HG02678 (cell line): ENCODE measurements around the gene SMS.

Source experiments
- ATAC-seq: cut with Tn5 transposase; IDR thresholded peaks from one replicate; pipeline ENCODE4 v1.9.1; 2021; ENCODE audit warnings: mild to moderate bottlenecking, moderate library complexity; ENCODE audit not compliant: unreplicated experiment

SMS gene

DNA sequence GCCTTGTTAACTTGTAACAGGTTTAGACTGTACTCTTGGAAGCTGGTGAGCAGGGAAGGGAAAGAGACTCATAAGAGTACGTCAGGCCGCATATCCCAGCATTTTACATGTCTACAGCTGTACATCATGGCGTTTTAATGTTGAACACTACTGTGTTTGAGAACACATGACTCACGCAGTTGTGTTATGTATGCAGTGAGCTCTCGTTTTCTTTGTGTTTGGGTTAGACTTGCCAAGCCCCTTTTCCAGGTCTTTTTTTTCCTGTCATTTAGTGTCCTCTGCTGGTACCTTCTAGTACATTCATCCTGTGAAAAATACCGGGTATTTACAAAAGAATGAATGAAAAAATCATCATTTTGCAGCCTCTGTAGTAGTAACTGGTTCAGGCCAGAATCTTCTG is 35.3 kb downstream of the SMS start:
- ATAC-seq: no peak

DNA sequence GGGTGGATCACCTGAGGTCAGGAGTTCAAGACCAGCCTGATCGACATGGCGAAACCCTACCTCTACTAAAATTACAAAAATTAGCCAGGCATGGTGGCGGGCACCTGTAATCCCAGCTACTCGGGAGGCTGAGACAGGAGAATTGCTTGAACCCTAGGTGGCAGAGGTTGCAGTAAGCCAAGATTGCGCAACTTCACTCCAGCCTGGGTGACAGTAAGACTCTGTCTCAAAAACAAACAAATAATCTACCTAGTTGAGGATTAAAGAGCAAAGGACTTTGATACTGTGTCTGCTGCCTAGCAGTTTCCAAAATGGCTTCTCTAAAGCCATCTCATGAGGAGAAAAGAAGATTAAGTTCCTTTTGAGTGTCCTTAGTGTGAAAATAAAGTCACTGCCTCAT is 37.8 kb downstream of the SMS start:
- no peak for ATAC-seq

DNA sequence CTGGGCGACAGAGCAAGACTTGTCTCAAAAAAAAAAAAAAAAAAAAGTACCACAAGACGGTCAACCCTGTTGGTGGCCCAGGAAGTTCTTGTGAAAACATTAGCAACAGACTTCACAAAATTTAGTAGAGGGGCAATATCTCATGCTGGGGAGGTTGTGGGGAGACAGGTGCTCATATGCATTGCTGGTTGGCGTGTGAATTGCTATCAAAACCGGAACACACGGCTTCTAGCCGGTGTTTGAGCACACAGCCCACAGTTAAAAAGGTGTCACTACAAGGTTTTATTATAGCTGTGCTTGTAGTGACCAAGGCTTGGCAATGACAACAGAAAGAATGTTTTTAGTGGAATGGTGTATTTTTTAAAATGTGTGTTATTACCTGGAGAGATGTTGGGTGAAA is 41.8 kb downstream of the SMS start:
- no peak for ATAC-seq

DNA sequence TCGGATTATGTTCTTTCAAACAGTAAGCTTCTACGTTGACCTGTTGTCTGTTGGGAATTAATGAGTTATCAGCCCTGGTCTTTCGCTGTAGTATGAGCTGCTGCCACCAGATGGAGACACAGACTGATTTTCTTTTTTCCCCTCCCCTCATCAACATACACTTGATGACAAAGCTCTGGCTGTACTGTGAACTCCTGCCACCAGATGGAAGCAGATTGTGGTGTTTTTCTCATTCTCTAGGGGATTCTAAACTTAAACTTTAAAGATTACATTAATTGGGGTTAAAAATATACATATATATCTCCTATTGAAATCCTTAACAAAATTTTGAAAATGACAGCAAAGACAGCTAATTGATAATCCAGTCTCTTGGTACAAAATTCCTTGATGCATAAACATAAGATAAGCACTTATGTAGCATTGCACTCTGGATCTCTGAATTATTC is 44.8 kb downstream of the SMS start:
- peak; percentile 76 for ATAC-seq

DNA sequence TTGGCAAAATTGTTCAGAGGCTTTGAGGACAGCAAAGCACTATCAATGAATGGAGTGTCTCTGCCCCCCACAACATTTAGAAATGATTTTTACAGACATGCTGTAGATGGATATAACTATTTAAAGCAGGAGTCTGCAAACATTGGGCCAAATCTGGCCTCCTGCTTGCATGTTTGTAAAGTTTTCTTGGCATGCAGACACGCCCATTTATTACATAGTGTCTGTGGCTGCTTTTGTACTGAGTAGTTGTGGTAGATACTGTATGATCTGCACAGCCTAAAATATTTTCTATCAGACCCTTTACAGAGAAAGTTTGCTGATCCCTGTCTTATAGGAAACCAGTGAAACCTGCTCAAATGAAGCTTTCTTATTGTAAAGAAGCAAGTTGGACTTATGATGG is 46.1 kb downstream of the SMS start:
- no peak for ATAC-seq

DNA sequence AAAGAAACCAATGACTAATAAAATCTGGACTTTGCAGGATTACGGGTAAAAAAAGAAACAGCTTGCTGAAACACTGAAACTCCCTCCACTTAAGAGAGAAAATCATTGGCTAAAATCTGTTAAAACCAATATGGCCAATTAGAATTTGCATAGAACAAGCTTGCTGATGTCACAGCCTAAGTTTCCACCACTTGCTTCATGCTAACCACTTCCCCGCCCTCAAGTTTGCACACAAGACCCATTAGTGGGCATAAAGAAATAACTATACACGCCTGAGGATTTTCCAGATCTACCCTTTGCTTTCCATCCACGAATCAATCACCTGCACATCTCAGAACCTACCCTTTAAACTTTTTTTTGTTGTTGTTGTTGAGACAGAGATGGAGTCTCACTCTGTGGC is 48.9 kb downstream of the SMS start:
- ATAC-seq: peak; percentile 39

DNA sequence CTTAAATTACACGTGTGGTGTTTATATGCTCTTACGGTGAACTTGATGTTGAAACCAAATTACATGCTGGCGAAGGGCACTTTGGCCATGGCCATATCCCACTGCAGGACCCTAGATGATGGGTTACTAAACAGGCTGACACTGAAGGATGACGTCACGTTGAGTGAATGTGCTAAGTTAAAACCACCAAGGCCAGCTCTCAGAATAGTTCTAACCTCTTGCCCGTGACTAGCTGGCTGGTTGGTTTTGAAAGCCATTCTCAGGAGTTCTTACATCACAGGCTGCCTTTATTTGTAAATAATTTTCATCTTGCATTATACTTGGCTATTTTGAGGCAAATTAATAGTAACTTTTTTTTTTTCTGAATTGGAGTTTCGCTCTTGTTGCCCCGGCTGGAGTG is 50.3 kb downstream of the SMS start:
- ATAC-seq: no peak

DNA sequence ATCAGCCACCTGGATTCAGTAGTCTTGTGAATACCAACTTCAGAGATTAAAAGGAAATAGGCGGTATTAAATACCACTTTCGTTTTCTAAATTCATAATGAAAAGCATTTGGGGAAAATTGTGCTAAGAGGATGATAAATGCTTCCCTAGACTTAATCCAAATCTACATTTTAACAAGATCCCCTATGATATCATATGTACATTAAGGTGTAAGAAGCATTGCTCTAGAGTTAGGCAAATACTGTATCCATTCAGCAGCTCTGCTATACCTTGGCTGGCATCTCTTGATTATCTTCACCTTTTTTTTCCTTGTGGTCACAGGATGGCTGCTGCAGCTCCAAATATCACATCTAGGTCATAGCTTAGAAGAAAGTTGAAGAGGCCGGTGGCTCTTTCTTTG is 51.0 kb downstream of the SMS start:
- no peak for ATAC-seq

DNA sequence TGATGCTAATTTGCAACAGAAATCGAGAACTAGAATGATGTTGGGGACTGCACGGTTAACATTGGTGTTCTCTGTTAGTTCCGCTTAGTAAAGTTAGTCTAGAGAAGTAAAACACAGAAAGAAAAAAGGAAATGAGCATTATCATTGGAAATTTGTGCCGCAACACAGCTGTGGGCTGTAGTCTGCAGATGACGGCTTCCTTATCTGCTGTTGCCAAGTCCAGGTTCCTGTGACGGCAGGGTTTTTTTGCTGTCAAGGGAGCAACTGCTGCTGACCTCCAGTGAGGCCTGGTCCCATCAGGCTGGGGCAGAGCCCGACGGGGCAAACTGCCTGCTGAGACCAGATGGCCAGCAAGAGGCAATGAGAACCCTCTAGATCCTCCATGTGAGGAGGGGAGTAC is 52.8 kb downstream of the SMS start:
- ATAC-seq: peak; percentile 87

DNA sequence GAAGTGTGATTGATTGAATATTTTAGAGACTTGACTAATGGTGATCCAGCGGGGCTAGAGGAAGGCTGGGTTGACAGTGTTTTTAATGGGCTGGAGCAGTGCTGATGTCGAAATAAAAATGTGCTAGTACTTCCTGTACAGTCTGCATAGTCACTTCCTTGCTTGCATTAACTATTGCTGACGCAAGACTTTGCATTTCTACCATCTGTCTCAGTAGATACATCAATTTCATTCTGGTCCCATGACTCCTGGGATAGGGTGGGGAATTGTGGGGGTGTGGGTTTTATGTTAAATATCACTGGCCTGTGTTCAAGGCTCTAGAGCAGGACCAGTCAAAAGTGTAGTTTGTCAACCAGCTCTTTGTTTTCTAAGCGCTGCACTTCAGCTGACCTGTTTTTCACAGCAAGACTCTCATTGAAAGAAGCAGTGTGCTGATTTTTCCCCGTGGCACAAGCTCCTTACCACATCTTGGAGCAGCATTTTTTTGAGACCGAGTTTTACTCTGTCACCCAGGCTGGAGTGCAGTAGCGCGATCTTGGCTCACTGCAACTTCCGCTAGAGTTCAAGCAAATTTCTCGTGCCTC is 56.5 kb downstream of the SMS start:
- no peak for ATAC-seq

DNA sequence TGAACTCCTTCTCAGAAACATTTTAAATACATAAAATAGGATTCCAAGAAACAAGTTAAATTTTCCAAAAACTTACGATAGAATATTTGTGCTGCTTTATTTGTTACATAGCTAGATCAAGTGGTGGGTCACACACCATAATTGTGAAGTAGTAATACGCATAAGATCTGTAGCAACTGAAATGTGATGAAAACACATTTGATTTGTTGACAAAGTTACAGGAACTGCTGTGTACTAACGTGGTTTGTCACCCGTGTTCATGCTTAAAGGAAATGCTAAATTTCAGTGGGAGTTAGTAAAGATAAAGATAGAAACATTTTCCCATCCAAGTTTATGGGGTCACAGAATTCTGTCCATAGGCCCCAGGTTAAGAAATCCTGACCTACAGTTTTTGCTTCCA is 57.5 kb downstream of the SMS start:
- ATAC-seq: no peak

DNA sequence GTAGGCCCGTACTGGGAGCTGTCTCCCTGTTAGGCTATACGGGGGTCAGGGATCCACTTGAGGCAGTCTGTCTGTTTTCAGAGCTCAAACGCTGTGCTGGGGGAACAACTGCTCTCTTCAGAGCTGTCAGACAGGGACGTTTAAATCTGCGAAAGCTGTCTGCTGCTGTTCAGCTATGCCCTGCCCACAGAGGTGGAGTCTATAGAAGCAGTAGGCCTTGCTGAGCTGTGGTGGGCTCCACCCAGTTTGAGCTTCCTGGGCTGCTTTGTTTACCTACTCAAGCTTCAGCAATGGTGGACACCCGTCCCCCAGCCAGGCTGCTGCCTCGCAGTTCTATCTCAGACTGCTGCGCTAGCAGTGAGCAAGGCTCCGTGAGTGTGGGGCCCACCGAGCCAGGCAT is 64.4 kb downstream of the SMS start:
- ATAC-seq: no peak

DNA sequence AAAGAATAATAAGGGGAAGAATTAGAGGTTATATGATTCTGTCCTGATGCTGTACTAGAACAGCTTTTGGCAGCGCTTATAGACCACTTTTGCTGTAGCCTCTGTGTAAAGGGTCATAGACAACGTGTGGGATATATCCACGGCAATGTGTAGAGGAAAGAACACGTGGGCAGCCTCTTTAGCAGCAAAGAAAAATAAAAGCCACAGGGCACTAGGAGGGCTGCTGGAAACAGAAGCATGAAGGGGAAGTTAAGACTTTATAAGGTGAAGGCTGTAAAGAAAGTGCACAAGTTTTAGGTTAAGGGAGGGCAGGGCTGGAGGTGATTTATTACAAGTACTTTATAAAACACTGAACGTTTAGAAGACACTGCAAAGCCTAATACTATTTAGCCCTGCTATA is 71.5 kb downstream of the SMS start:
- ATAC-seq: no peak

DNA sequence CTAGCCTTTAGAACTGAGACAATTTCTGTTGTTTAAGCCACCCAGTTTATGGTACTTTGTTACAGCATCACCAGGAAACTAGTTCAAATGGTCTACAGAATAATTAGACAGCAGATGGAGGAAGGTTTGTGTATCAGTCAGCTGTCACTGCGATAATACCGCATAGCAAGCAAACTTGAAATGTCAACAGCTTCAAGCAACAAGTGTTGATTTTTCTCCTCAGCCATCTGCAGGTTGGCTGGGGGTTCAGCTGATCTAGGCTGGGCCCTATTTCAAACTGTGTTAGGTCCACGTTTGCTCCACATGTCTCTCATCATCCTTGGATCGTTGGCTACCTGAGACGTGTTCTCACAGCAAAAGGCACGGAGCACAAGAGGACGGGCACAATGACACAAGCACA is 72.4 kb downstream of the SMS start:
- ATAC-seq: no peak

DNA sequence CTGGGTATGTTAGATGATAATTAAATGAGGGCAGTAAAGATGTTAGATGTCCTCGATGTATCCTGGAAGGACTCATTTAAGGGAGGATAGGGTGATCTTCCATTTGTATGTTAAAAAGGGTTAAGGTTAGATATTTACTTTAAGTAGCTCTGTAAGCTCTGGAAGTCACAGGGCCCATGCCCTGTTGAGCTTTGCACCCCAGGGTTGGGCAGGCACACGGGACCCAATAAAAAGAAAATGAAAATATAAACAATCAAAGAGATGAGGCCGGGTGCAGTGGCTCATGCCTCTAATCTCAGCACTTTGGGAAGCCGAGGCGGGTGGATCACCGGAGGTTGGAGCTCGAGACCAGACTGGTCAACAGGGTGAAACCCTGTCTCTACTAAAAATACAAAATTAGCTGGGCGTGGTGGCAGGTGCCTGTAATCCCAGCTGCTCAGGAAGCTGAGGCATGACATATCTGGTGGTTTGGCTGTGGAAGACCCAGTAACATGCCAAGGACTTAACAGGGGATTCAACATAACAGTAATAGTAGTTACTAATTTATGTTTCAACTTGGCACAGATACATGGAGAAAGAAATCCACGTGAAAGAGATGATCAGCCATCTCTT is 74.7 kb downstream of the SMS start:
- ATAC-seq: no peak

DNA sequence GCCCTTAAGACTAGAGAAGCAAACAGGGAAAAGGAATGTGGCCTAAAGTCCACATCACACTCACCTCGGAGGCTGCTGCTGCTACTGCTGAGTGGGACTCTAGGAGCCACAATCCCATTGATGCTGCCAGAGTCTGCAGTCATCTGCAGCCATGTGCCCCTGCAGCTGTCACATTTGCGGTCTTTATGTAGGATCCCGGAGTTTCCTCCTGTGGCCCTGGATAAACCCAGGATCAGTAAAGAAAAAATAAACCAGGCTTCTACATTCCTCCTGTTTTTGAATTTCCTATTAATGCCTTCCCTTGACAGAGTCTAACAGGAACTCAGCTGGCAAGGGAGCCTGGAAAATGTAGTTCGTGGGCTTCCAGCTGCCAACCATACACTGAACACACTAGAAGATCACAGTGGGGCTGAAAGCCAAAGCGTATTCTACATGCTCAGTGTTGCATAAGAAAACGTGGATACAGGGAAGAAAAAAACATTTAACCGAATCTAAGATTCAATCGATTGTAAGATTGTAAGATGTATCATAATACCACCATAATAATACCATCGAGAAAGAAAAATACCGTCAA is 81.3 kb downstream of the SMS start:
- ATAC-seq: no peak

DNA sequence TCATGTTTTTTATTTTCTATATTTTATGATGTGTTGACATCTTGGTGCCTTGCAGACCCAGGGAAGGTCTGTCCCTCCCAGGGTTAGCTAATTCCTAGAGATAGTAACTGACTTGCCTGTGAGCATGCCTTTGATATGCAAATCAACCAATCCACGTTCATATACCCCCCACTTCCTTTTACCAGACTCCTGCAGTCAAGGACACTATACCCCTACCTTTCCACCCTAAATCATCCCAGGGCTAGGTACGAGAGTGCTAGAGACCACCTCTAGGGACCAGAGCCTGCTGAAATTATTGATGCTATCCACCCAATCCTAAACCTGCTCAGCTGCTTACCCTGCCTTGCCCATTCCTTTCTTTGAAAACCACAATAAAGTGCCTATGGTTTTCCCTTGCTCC is 84.1 kb downstream of the SMS start:
- ATAC-seq: no peak

DNA sequence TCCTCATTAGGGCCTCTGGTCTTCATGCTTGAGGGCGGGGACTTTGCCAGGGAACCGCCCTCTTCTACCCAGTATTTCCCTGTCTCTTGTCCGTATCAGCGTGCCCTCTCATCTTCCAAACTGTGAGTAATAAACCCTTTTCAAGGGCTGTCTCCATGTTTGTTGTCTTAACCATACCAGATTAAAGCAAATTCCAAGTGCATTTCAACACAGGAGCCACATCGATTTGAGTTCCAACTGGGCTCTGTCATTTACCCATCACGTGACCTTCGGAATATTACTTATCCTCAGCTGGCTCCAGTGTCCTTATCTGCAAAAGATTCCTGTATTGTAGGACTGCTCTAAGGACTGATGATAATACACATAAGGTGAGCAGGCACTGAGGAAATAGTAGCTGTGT is 85.2 kb downstream of the SMS start:
- no peak for ATAC-seq

DNA sequence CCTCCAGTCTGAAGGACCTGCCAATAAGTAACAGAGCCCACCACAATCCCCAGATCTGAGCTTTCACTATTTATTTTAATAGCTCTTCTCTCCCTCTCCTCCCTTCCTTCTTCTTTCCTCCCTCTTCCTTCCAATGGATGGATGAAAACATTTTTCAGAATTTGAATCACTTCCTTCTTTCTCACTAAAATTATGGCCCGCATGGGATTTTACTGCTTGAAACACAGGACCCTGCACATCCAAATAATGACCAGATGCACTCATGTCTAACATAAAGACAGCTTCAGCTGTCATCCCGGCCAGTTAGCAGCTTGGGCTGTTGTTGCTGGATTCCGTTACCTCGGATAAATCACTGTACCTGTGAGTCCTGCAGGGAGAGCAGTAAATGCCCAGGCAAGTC is 86.2 kb downstream of the SMS start:
- no peak for ATAC-seq

DNA sequence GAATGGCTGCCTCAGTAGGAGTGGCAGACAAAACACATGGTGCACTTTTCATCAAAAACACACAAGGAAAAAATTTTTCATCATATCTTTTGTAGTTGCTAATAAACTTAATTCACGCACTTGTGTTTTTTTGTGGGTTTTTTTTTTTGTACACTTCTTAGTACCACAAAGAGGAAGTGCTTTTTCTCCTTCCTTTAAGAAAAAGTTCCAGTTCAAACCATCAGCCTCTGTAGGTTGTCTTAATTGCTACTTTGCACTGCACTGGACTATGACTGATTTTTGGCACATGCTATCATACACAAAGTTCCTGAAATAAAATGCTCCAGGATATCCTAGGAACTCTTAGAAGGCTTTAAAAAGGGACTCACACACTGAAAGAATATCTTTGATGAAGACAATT is 91.6 kb downstream of the SMS start, which contains the start of gene PHEX:
Gene PHEX (plus strand): TSS at position 242 of the 400 bp plus-strand sequence. CDS start 681 bp downstream, outside the sequence.
- no peak for ATAC-seq

DNA sequence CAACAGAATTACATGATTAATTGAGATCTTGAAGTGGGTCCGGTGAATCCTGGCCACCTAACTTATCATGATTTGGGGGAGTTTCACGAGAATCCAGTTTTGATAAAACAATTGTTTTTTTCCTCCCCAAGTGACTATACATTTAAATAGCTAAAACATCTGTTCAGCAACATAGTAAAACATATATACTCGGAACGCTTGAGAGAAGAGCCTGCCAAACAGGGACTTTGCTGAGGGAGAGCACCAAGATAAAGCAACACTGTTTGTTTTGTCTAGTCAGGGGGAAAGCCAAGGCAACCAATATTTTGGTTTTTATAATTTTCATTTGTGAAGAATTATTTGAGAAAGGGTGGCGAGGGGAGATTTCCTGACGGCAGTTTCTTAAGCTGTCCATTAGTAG is 92.0 kb downstream of the SMS start:
- no peak for ATAC-seq

DNA sequence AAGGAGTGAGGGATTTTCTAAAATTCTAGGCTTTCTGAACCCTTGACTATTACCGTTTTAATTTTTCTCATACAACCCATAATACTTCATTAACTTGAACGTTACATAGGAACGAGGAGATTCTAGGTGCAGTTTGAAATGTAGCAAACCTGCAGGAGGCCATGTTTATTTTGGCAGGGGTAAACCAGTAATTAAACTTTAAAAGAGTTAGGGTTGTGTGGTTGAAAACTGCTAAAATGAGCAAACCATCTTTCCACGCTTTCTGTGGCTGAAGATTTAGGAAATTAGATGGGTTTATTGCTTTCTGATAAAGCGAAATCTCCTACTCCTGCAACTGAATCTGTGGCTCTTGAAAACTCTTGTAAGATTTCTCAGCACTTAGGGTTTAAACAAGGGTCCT is 93.3 kb downstream of the SMS start:
- no peak for ATAC-seq

DNA sequence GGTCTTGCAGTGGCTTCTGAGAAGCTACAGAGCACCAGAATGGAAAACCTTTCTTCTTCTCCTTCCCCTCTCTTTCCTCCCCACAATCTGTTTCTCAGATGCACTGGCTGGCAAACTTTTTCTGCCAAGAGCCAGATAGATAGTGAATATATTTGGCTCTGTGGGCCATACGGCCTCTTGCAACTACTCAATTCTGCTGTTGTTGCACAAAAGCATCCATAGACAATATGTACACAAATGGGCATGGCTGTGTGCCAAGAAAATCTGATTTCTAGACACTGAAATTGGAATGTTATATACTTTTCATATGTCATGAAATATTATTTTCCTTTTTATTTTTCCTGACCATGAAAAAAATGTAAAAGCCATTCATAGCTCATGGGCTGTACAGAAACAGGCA is 94.7 kb downstream of the SMS start:
- ATAC-seq: no peak
